UCSD-AML1 (cell line): Measurements from ENCODE around the gene PCDHGB1.
A peak's percentile ranks its signal among the peaks of the same experiment; 100 is the strongest.
"Not testable (repeated sequence)": the region's sequence is repeated elsewhere in the genome, so short reads cannot be mapped to it uniquely, and the experiment has no call there.

Experiments
- DNase-seq: peaks from one replicate; lab custom pipeline; 2025; ENCODE audit not compliant: unreplicated experiment; lab: John Stamatoyannopoulos, UW

The PCDHGB1 gene

DNA sequence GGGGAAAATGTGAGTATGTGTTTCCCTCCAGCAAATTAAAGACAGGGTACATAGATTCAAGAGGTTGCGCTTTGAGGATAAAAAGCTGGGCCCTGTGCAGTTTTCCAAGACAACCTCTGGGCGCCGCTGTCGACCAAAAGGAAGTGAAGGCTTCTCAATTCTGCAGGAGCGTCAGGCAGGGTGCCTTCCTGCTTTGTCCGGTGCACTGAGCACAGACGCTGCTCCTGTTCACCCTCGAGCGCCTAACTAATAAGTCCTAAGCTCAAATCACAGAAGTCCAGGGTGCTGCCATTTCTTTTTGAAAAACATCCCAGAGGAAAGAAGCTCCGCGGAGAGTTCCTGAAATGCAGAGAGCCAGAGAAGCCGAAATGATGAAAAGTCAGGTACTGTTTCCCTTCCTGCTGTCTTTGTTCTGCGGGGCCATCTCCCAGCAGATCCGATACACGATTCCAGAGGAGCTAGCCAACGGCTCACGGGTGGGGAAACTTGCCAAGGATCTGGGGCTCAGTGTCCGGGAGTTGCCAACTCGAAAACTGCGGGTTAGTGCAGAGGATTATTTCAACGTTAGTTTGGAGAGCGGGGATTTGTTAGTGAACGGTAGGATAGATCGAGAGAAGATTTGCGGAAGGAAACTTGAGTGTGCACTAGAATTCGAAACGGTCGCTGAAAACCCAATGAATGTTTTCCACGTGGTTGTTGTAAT is at the start of gene PCDHGB1:
Gene PCDHGB1, plus strand, starts transcription at position 183 of the 703 bp plus-strand sequence. Its CDS starts 162 bp downstream, at position 345.
- peak; percentile 16 for DNase-seq

DNA sequence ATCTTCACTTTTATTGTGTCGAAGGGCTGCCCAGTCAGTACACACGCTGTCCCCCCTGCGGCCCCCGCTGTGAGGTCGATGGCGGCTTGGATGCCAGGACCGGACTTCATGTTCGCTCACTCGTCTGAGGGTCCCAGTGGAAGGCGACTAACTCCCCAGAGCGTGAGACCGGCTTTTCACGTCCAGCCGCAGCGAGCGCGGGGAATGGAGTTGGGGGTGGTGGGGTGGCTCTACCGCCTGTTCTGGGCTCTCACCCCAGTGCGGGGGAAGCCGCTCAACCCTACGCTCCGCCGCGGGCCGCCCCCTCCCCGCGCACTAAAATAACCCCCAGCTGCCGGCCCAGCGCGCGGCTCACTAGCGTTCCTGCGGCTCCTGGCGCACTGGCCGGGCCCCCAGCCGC is 46.1 kb upstream of the PCDHGB1 start, which contains the start of gene SLC25A2:
Gene SLC25A2, minus strand, starts transcription at position 294 of the 400 bp plus-strand sequence. Its CDS starts 184 bp downstream, at position 110.
- DNase-seq, result no peak

DNA sequence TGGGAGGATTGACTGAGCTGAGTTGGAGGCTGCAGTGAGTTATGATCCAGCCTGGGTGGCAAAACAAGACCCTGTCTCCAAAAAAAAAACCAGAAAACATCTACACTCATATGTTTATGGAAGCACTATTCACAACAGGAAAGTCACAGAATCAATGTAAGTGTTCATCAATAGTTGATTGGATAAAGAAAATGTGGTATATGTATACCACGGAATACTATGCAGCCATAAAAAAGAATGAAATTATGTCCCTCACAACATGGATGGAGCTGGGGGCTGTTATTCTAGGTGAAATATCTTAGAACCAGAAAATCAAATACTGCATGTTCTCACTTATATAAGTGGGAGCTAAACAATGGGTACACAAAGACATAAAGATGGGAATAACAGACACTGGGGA is 43.3 kb upstream of the PCDHGB1 start:
- no peak for DNase-seq

DNA sequence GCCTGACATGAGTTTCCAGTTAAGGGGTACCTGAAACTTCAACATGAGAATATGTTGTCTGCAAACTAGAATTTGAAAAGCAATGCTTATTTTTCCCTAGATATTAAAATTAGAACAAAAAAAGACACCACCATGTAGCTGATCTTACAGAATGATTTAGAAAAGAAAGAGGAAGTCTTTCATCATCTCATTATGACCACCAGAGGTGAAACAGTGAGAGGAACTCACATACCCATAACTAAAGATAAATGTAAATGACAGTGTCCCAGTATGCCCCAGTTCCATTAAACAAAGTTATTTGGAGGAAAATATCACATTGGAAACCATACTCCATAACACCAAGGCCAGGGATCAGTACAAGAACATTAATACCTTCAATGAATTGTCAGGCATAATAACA is 36.2 kb upstream of the PCDHGB1 start:
- DNase-seq, result no peak

DNA sequence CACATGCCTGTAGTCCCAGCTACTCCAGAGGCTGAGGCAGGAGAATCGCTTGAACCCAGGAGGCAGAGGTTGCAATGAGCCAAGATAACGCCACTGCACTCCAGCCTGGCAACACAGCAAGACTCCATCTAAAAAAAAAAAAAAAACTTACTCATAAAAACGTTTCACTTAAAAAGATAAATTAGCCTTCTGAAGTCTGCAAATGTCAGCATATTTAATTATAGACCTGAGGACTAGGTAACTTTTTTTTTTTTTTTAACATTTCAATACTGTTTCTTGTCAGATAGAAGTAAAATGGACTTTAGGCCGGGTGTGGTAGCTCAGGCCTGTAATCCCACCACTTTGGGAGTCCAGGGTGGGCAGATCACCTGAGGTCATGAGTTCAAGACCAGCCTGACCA is 32.9 kb upstream of the PCDHGB1 start:
- DNase-seq, result not testable (repeated sequence)

DNA sequence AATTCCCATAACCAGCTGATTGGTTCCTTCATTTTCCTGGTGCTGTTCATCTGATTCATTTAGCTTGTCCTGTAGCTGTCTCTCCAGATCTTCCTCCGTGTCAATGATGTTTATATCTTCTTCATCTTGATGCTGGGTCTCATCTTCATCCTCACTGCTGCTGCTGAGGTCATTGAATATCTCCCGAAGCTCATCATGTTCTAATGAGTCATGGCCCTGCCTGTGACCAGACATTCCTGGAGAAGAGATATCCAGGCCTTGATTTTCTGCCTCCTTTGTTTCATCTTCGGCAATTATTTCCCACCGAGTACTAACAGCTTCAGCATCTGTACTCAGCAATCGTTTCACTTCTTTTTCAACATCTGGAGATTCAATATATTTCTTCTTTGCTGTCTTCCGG is 30.7 kb upstream of the PCDHGB1 start:
- no peak for DNase-seq

DNA sequence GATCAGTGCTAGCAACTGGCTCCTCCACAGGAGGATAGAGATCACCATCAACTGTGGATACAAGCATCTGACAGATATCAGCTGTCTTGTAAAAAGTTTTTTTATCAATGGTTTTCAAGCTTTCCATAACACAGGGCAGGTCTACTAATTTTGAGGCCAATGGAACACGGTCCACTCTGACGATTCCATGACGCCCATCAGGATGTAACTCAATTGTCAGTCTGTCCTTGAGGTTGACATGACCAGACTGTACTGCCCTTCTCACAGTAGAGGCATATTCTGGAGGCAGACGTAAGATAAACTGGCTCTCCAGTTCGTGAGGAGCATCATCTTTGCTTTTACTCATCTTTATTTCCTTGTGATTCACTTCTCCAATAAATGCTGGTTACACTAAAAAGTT is 30.2 kb upstream of the PCDHGB1 start:
- DNase-seq, result no peak

DNA sequence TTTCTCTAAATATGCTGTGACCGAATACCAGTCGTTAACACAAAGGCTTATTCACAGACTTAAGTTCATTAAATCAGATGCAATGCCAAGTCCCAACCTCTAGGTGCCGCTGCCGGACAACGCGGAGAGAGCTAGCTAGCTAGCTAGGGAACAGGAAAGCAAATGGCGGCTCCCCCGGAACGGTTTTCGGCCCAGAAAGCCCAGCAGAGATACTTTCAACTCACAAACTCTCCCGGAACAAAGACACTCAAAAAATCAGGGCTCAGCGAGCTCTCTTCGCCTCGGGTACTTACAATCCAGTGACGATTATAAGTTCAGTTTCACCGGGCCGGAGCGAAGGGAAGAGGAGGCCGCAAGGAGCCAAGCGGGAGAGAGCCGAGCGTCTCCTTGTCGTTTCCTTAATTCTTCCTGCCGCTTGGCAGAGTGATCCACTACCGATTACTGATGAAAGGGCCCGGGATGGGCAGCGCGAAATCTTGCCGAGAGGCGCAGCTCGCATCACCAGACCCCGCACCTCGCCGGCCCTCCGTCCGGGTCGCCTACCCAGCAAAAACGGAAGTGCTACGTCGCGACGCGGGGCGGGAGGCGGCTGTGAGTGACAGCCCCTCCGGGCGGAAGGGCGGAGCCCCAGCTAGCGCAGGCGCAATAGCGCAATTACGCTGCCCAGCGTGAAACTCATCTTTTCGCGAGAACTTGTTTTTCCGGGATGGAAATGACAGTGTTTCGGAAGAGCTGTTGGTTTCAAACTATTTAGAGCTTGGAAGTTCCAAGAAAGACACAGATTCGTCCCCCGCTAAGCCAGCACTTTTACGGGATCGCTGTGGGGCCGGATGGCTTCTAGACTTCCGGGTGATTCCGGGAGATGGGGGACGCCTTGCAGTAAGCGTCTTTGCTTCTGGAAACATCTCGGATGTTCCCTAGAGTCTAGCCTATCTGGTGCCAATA is 29.4 kb upstream of the PCDHGB1 start, which contains the start of gene TAF7:
Gene TAF7, minus strand, starts transcription at position 560 of the 945 bp plus-strand sequence. CDS start 740 bp downstream, outside the sequence.
- peak; percentile 94 for DNase-seq

DNA sequence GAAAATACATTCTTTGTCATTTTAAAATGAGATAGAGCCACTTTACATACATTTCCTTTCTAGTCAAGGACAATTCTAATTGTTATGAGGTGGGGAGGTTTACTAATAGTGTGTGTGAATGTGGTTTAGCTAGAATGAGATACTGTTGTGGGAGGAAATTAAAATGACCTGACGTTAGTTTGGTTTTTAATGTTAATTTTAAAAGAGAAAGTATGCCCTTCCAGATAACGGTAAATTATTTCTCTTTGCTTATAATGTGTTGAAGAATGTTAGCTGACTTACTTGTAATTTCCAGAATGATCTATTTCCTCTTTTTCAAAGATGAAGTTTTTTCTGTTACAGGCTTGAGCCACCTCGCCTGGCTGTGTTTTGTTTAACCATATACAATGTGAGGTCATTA is 27.6 kb upstream of the PCDHGB1 start:
- DNase-seq, result no peak

DNA sequence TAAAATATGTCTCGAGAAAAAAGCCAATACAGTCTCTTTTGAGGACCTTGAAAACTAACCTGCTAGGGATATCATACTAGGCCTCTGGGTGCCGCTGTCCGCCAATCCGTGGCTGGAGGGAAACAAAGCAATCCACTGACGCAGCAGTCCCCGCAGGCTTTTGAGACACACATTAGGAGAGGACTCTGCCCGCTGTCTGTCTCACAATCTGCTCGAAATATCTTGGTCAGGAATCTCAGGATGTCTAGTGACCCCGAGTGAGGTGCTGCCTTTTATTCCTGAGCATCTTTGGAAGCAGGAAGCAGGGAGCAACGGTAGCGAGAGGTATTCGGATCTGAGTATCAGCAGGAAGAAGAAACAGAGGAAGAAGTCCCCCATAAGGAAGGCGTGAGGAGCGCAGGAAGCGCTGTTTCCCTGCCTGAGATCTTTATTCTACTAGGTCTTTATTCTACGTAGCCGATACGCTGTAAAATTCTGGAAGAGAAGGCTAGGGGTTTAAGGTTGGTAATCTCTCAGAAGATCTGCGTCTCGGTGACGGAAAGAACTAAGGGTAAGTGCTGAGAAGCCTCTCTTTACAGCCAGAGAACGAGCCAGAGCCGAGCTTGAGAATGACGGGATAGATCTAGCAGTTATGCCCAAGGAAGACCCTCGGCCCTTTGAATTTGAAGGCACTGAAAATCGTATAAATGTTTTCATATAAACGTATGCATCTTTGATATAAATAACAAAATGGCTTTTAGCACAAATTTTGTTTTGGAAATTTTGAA is 23.6 kb upstream of the PCDHGB1 start:
- DNase-seq, result peak; percentile 50

DNA sequence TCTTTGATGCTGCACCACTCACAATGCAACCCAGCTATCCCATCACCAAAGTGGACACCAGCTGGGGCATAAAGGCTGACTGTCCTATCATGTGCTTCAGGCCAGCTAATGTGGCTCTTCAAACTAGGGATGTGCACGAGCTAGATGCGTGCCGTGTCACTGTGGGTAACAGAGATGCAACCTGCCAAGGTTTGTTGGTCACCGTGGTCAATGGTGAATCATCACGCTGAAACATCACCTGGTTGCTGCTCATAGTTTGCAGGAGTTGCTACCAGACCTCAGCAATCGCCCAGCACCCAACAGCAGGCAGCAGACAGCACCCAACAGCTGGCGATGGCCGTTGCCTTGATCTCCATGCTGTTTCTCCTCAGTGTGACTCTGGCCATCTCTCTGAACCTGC is 21.7 kb upstream of the PCDHGB1 start:
- DNase-seq, result no peak

DNA sequence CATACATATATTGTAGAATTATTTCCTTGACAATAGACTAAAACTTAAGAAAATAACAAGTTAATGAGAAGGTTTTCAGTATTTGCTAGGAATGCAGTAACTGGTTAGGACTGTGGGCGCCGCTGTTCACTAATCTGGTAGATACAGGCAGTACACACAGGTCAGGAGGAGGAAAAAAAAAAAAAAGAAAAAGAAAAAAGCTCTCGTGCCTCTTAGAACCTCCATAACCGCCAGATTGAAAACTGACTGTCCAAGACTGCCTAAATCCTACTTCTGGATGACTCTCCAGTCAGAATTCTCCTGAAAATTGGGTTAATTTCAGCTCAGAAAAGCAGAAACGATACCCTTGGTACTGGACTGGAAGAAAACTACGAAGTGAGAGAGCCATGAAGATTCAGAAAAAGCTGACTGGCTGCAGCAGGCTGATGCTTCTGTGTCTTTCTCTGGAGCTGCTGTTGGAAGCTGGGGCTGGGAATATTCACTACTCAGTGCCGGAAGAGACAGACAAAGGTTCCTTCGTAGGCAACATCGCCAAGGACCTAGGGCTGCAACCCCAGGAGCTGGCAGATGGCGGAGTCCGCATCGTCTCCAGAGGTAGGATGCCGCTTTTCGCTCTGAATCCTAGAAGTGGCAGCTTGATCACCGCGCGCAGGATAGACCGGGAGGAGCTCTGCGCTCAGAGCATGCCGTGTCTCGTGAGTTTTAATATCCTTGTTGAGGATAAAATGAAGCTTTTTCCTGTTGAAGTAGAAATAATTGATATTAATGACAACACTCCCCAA is 19.4 kb upstream of the PCDHGB1 start, which contains the start of gene PCDHGA1:
Gene PCDHGA1, plus strand, starts transcription at position 216 of the 782 bp plus-strand sequence.
- DNase-seq, result peak; percentile 10

DNA sequence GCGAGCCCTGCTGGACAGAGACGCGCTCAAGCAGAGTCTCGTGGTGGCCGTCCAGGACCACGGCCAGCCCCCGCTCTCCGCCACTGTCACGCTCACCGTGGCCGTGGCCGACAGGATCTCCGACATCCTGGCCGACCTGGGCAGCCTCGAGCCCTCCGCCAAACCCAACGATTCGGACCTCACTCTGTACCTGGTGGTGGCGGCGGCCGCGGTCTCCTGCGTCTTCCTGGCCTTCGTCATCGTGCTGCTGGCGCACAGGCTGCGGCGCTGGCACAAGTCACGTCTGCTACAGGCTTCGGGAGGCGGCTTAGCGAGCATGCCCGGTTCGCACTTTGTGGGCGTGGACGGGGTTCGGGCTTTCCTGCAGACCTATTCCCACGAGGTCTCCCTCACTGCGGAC is 17.3 kb upstream of the PCDHGB1 start:
- DNase-seq, result not testable (repeated sequence)

DNA sequence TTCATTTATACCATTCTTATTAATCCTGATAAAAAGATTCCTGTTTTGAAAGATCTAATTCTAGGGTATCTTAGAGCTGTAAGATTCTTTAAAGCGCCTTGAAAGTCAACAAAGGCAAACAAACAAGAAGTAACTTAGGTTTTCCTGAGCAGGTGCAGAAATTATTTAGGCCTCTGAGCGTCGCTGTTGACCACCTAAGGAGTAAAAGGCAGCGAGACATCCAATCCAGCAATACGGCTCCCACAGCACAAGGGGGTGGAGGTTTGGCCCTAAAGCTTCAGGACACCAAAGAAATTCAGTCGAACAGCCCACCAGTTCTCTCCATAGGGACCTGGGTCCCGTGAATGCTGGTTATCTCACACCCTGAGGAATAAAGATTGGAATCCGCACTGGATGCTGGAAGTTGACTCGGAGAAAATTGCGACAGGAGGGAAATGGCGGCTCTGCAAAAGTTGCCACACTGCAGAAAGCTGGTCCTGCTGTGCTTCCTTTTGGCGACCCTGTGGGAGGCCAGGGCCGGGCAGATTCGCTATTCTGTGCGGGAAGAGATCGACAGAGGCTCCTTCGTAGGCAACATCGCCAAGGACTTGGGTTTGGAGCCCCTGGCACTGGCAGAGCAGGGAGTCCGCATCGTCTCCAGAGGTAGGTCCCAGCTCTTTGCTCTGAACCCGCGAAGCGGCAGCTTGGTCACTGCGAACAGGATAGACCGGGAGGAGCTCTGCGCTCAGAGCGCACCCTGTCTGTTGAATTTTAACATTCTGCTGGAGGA is 11.2 kb upstream of the PCDHGB1 start, which contains the start of gene PCDHGA2:
Gene PCDHGA2, plus strand, starts transcription at position 223 of the 769 bp plus-strand sequence.
- DNase-seq, result no peak

DNA sequence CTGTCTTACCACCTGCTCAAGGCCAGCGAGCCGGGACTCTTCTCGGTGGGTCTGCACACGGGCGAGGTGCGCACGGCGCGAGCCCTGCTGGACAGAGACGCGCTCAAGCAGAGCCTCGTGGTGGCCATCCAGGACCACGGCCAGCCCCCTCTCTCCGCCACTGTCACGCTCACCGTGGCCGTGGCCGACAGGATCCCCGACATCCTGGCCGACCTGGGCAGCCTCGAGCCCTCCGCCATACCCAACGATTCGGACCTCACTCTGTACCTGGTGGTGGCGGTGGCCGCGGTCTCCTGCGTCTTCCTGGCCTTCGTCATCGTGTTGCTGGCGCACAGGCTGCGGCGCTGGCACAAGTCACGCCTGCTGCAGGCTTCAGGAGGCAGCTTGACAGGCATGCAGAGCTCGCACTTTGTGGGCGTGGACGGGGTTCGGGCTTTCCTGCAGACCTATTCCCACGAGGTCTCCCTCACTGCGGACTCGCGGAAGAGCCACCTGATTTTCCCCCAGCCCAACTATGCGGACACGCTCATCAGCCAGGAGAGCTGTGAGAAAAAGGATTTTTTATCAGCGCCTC is 9.0 kb upstream of the PCDHGB1 start:
- DNase-seq, result not testable (repeated sequence)

DNA sequence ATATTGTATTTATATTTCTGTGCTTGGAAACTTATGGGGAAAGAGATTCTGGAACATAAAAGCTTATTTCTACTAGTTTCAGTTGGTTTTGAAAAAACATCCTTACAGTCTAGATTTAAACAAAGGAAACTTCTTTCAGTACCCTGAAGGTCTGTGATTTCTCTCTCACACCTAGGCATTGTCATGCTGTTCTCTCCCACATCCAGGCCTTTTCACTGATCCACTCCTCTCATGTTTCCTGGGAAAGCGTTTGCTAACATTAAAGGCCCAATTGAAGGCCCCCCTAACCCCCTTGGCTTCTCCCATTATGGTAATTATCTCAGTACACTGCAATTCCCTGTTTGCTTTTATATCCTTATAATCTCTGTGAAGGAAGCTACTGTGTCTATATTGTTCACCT is 7.1 kb upstream of the PCDHGB1 start:
- no peak for DNase-seq

DNA sequence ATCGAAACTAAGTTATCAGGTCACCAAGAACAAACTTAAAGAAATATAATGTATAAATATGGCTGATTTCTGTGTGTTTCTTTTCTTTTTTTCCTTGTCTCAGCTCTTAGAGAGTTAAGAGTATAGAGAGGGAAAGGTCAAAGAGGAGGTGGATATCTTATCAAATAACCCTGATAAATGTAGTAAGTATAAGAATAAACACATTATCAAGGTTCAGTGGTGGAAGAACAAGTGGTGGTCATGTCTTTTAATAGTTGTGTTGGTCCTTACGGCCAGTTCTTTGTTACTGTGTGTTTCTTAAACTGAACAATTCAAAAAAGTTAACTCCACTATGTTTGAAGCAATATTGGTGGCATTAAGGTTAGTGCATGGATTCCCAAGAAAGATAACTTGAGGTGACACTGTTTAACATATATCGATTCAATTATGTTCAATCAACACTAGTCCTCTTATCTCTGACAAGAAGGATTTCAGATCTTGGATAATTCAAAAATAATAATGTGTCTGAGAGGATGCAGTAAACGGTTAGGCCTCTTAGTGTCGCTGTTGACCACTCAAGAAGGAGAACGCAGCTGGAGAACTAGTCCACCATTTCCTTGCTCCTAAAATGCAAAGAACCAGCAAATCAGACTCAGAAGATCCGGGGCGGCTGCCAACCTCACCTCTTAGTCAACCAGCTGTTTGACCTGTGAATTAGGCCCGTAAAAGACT is 6.5 kb upstream of the PCDHGB1 start, which contains the start of gene PCDHGA3:
Gene PCDHGA3, plus strand, starts transcription at position 588 of the 711 bp plus-strand sequence. CDS start 205 bp downstream, outside the sequence.
- no peak for DNase-seq

DNA sequence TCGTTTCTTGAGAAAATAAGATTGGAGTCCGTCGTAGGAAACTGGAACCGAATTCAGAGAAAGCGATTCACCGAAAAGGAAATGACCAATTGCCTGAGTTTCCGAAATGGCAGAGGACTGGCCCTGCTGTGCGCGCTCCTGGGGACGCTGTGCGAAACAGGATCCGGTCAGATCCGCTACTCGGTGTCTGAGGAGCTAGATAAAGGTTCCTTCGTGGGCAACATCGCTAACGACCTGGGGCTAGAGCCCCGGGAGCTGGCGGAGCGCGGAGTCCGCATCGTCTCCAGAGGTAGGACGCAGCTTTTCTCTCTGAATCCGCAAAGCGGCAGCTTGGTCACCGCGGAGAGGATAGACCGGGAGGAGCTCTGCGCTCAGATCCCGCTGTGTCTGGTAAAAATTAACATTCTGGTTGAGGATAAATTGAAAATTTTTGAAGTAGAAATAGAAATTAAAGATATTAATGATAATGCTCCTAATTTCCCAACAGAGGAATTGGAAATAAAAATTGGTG is 5.9 kb upstream of the PCDHGB1 start:
- no peak for DNase-seq
